Measurements from ENCODE around the gene FHAD1. TPM values are rescaled to one million over a fixed set of nuclear protein-coding genes. Genes with fewer than 3 reads are reported as not detected.

Gene FHAD1
- polyA plus RNA-seq, 2 donors, result 0.04 to 0.16 TPM

DNA sequence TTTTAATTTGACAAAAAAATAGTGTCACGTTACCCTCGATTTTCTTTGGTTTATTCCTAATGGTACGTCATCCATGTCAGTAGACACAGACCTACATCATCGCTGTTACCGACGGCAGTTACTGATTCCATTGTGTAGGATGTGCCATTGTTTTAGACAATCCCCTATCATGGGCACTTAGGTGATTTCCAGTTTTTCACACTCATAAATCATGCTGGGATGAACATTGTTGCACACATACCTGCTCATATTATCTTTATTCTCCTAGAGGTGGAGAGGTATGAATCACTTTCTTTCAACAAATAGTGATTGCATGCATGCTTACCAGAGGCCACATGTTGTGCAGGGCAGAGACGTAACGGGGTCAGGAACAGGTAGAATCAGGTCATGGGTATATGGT, 83.0 kb downstream of the FHAD1 start:
- Histone ChIP-seq H3K9me3 (ENCODE audit: control insufficient read depth in 2 of 2, insufficient read depth in 1 of 2, low read depth in 1 of 2, low read length in 1 of 2) (no peaks in the 10 kb centered on the region), H3K27ac (ENCODE audit: low read depth in 2 of 2, low read length in 1 of 2) (no peak overlapping the region)
- 67 to 78% methylated on average over 8 of the region's 8 CpGs for WGBS, 2 donors

DNA sequence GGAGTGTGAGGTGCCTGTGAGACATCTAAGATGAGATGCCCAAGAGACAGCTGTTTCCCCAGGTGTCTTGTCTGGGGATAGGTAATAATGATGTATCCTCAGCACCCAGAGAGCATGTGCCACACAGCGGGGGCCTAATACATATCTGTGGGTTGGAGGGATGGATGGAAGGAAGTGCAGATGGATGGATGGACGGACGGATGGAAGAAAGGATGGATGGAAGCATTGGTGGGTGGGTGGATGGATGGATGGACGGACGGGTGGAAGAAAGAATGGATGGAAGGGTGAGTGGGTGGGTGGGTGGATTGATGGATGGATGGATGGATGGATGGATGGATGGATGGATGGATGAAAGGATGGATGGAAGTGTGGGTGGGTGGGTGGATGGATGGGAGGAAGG, 84.2 kb downstream of the FHAD1 start:
- WGBS, 2 donors, result 96 to 98% methylated on average over 5 of the region's 5 CpGs
- H3K4me1 ChIP-seq (ENCODE audit: control insufficient read depth in 2 of 2, insufficient read depth in 2 of 2, low read length in 1 of 2), result peaks cover 2 to 4% of the 10 kb centered on the region in 2 donors

More for the DNA sequence above, 83.0 kb downstream of the FHAD1 start:
- Histone ChIP-seq H3K27me3 (ENCODE audit: control insufficient read depth in 1 of 2, insufficient read depth in 2 of 2, low read length in 2 of 2) (no peaks in the 10 kb centered on the region), H3K36me3 (ENCODE audit: control insufficient read depth in 2 of 2, insufficient read depth in 2 of 2, low read length in 1 of 2) (no peaks in the 10 kb centered on the region), H3K4me3 (ENCODE audit: low read depth in 1 of 2, low read length in 2 of 2) (no peak overlapping the region), H3K4me1 (ENCODE audit: control insufficient read depth in 2 of 2, insufficient read depth in 2 of 2, low read length in 1 of 2) (peaks cover 2 to 4% of the 10 kb centered on the region in 2 donors)

DNA sequence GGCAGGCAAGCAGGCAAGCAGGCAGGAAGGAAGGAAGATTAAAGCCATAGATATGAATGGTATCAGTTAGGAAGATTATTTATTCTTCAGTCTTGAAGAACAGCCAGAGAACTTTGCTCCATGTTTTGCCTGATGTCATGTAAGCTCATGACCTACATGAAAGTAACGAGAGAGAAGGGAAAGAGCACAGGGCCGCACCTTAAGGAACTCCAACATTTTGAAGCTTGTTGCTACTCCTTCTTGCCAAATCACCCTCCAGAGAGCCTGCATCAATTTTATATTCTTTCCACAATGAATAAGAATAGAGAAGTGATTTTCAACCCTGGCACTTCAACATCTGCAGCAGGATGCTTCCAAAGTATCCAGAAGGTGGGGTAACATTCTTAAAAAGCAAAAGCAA, 84.7 kb downstream of the FHAD1 start:
- Histone ChIP-seq H3K36me3 (ENCODE audit: control insufficient read depth in 2 of 2, insufficient read depth in 2 of 2, low read length in 1 of 2) (no peaks in the 10 kb centered on the region), H3K27me3 (ENCODE audit: control insufficient read depth in 1 of 2, insufficient read depth in 2 of 2, low read length in 2 of 2) (no peaks in the 10 kb centered on the region), H3K4me3 (ENCODE audit: low read depth in 1 of 2, low read length in 2 of 2) (no peak overlapping the region), H3K27ac (ENCODE audit: low read depth in 2 of 2, low read length in 1 of 2) (no peak overlapping the region), H3K9me3 (ENCODE audit: control insufficient read depth in 2 of 2, insufficient read depth in 1 of 2, low read depth in 1 of 2, low read length in 1 of 2) (no peaks in the 10 kb centered on the region), H3K4me1 (ENCODE audit: control insufficient read depth in 2 of 2, insufficient read depth in 2 of 2, low read length in 1 of 2) (peaks cover 2 to 4% of the 10 kb centered on the region in 2 donors)
- 78% methylated on average over 2 of the region's 2 CpGs for WGBS, 2 donors

More for the DNA sequence above, 84.2 kb downstream of the FHAD1 start:
- H3K9me3 ChIP-seq (ENCODE audit: control insufficient read depth in 2 of 2, insufficient read depth in 1 of 2, low read depth in 1 of 2, low read length in 1 of 2), result no peaks in the 10 kb centered on the region
- no peaks in the 10 kb centered on the region for H3K36me3 ChIP-seq (ENCODE audit: control insufficient read depth in 2 of 2, insufficient read depth in 2 of 2, low read length in 1 of 2)
- no peak overlapping the region for H3K4me3 ChIP-seq (ENCODE audit: low read depth in 1 of 2, low read length in 2 of 2)
- H3K27me3 ChIP-seq (ENCODE audit: control insufficient read depth in 1 of 2, insufficient read depth in 2 of 2, low read length in 2 of 2), result no peaks in the 10 kb centered on the region
- H3K27ac ChIP-seq (ENCODE audit: low read depth in 2 of 2, low read length in 1 of 2), result no peak overlapping the region

DNA sequence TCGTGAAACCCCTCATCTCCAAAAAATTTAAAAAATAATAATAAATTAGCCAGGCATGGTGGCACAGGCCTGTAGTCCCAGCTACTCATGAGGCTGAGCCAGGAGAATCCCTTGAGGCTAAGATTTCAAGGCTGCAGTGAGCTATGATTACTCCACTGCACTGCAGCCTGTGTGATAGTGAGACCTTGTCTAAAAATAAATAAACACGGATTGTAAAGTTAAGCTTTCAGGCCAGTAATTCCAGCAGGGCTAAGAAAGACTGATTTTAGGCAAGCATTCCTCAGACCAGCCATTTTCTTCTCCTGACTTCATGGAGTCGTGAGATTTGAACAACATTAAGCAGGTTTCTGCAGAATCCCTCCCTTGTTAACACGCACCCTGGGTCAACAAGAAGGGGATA, 85.5 kb downstream of the FHAD1 start:
- H3K9me3 ChIP-seq (ENCODE audit: control insufficient read depth in 2 of 2, insufficient read depth in 1 of 2, low read depth in 1 of 2, low read length in 1 of 2), result no peaks in the 10 kb centered on the region
- peaks cover 2 to 4% of the 10 kb centered on the region in 2 donors for H3K4me1 ChIP-seq (ENCODE audit: control insufficient read depth in 2 of 2, insufficient read depth in 2 of 2, low read length in 1 of 2)
- H3K4me3 ChIP-seq (ENCODE audit: low read depth in 1 of 2, low read length in 2 of 2), result no peak overlapping the region
- H3K36me3 ChIP-seq (ENCODE audit: control insufficient read depth in 2 of 2, insufficient read depth in 2 of 2, low read length in 1 of 2), result no peaks in the 10 kb centered on the region
- H3K27me3 ChIP-seq (ENCODE audit: control insufficient read depth in 1 of 2, insufficient read depth in 2 of 2, low read length in 2 of 2), result no peaks in the 10 kb centered on the region
- no peak overlapping the region for H3K27ac ChIP-seq (ENCODE audit: low read depth in 2 of 2, low read length in 1 of 2)
- WGBS, 2 donors, result 78 to 80% methylated on average over 4 of the region's 4 CpGs

DNA sequence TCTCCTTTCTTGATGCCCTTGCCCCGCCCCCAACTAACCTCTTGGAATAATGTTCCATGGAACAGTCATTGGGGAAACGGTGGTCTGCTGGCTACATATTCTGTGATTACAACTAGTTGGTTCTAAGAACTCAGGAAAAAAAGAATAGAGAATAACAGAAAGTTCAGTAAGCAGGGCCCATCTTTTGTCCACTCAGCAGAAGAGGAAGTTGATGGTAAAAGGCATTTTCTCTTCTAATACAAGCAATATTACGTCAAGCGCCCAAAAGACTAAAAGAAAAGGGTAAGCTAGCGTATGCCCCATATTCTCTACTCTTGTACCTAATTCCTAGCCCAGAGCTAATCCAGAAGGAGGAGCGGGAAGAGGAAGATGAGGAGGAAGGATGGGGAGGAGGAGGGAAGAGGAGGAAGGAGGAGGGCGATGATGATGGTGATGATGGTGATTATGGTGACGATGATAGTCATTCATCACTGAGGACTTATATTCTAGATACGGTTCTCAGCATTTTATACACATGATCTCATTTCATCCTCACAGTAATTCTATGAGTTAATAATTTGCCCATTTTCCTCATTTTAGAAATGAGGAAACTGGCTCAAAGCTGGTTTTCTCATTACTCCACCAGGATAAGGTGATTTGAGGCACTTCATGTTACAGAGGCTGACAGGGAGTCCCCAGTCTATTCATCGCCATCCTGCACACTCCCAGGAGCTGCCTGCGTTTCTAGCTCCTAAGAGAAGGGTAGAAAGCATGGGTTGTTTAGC, 86.1 kb downstream of the FHAD1 start:
- H3K4me1 ChIP-seq (ENCODE audit: control insufficient read depth in 2 of 2, insufficient read depth in 2 of 2, low read length in 1 of 2), result peaks cover 2 to 4% of the 10 kb centered on the region in 2 donors

DNA sequence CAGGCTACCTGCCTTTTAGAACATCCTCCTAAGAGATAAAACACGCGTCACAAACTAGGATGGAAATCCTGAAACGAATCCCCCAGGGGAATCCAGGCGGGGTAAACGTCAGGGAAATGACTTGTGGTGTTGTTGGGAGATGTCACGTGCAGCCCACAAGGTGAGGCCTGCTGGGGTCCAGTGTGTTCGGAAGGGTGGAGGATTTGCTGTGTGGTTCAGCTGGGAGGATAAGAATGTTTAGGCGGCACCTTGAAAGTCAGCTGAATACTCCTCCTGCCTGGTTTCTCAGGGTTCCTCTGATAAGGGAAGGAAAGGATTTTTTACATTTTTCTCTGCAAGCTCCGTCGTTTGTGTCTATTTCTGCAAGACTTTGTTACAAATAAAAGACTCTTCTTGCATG, 88.0 kb downstream of the FHAD1 start:
- Histone ChIP-seq H3K36me3 (ENCODE audit: control insufficient read depth in 2 of 2, insufficient read depth in 2 of 2, low read length in 1 of 2) (no peaks in the 10 kb centered on the region), H3K9me3 (ENCODE audit: control insufficient read depth in 2 of 2, insufficient read depth in 1 of 2, low read depth in 1 of 2, low read length in 1 of 2) (no peaks in the 10 kb centered on the region), H3K27me3 (ENCODE audit: control insufficient read depth in 1 of 2, insufficient read depth in 2 of 2, low read length in 2 of 2) (no peaks in the 10 kb centered on the region), H3K4me1 (ENCODE audit: control insufficient read depth in 2 of 2, insufficient read depth in 2 of 2, low read length in 1 of 2) (no peaks in the 10 kb centered on the region), H3K4me3 (ENCODE audit: low read depth in 1 of 2, low read length in 2 of 2) (no peak overlapping the region), H3K27ac (ENCODE audit: low read depth in 2 of 2, low read length in 1 of 2) (no peak overlapping the region)
- WGBS, 2 donors, result 87 to 92% methylated on average over 10 of the region's 10 CpGs

More for the DNA sequence above, 86.1 kb downstream of the FHAD1 start:
- Histone ChIP-seq H3K27ac (ENCODE audit: low read depth in 2 of 2, low read length in 1 of 2) (no peak overlapping the region), H3K27me3 (ENCODE audit: control insufficient read depth in 1 of 2, insufficient read depth in 2 of 2, low read length in 2 of 2) (no peaks in the 10 kb centered on the region), H3K4me3 (ENCODE audit: low read depth in 1 of 2, low read length in 2 of 2) (no peak overlapping the region), H3K9me3 (ENCODE audit: control insufficient read depth in 2 of 2, insufficient read depth in 1 of 2, low read depth in 1 of 2, low read length in 1 of 2) (no peaks in the 10 kb centered on the region), H3K36me3 (ENCODE audit: control insufficient read depth in 2 of 2, insufficient read depth in 2 of 2, low read length in 1 of 2) (no peaks in the 10 kb centered on the region)
- 92 to 94% methylated on average over 11 of the region's 11 CpGs for WGBS, 2 donors

DNA sequence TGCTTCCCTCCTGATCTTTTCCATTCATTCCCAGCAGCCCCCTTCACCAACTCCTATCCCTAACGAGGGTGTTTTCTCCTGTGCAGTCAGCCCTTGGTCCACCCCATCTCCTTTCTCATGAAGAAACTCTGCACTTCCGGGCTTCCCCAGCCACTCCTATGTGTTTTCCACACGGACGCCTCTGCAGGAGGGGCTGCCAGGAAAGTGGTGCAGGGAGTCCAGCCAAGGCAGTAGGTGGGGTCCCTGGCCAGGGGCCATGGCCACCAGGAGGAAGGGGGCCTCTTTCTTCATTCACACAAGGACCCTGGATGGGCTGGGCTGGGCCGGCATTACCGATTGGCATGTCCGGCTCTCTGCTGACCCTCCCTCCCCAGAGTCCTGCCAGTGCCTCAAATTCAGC, 89.8 kb downstream of the FHAD1 start:
- Histone ChIP-seq H3K9me3 (ENCODE audit: control insufficient read depth in 2 of 2, insufficient read depth in 1 of 2, low read depth in 1 of 2, low read length in 1 of 2) (no peaks in the 10 kb centered on the region), H3K27ac (ENCODE audit: low read depth in 2 of 2, low read length in 1 of 2) (no peak overlapping the region), H3K4me1 (ENCODE audit: control insufficient read depth in 2 of 2, insufficient read depth in 2 of 2, low read length in 1 of 2) (no peaks in the 10 kb centered on the region), H3K4me3 (ENCODE audit: low read depth in 1 of 2, low read length in 2 of 2) (no peak overlapping the region), H3K36me3 (ENCODE audit: control insufficient read depth in 2 of 2, insufficient read depth in 2 of 2, low read length in 1 of 2) (no peaks in the 10 kb centered on the region), H3K27me3 (ENCODE audit: control insufficient read depth in 1 of 2, insufficient read depth in 2 of 2, low read length in 2 of 2) (no peaks in the 10 kb centered on the region)
- WGBS, 2 donors, result 63 to 66% methylated on average over 7 of the region's 7 CpGs

DNA sequence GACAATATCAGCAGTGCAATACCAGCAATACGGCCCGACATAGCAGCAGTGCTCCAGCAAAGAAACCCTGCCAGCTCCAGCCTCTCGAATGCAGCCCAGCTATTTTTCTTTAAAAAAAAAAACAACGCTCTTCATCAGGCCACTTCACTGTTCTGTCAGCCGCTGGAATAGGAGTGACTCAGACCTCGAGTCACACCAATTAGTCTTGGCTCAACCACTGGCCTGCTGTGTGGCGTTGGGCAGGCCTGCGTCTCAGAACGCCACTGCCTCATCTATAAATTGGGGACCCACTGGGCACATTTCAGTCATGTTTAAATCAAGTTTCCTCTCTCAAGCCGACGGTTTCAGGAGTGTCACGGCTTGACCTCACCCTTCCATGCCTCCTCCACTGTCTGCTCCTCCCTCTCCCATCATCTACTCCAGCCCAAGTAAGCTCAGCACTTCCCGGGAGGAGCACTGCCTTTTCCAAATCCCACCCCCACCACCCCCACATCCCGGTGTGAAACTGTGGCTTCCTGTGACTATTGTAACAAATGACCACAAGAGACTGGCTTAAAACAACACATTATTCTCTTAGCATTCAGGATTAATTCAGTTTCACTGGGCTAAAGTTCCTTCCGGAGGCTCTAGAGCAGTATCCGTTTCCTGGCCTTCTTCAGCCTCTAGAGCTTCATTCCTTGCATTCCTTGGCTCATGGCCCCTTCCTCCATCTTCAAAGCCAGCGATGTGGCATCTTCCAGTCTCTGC, 90.8 kb downstream of the FHAD1 start:
- no peaks in the 10 kb centered on the region for H3K4me1 ChIP-seq (ENCODE audit: control insufficient read depth in 2 of 2, insufficient read depth in 2 of 2, low read length in 1 of 2)
- 49 to 62% methylated on average over 17 of the region's 17 CpGs for WGBS, 2 donors

DNA sequence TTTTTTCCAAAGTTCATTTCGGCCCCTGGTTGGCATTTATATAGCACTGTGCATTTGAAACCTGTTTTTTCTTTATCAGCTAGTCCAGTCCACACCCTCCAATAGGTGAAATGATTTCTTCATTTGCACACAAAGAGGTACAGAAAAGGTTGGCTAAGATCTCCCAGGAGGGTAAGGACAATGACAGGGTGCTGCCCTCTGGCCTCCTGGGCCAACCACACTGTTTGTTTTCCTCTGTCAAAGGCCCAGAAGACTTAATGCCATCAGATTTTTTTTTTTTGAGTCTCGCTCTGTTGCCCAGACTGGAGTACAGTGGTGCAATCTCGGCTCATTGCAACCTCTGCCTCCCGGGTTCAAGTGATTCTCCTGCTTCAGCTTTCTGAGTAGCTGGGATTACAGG, 92.5 kb downstream of the FHAD1 start:
- Histone ChIP-seq H3K4me3 (ENCODE audit: low read depth in 1 of 2, low read length in 2 of 2) (no peak overlapping the region), H3K9me3 (ENCODE audit: control insufficient read depth in 2 of 2, insufficient read depth in 1 of 2, low read depth in 1 of 2, low read length in 1 of 2) (no peaks in the 10 kb centered on the region), H3K27me3 (ENCODE audit: control insufficient read depth in 1 of 2, insufficient read depth in 2 of 2, low read length in 2 of 2) (no peaks in the 10 kb centered on the region), H3K4me1 (ENCODE audit: control insufficient read depth in 2 of 2, insufficient read depth in 2 of 2, low read length in 1 of 2) (no peaks in the 10 kb centered on the region), H3K36me3 (ENCODE audit: control insufficient read depth in 2 of 2, insufficient read depth in 2 of 2, low read length in 1 of 2) (no peaks in the 10 kb centered on the region), H3K27ac (ENCODE audit: low read depth in 2 of 2, low read length in 1 of 2) (no peak overlapping the region)
- 88 to 92% methylated on average over 4 of the region's 4 CpGs for WGBS, 2 donors

More for the DNA sequence above, 90.8 kb downstream of the FHAD1 start:
- Histone ChIP-seq H3K9me3 (ENCODE audit: control insufficient read depth in 2 of 2, insufficient read depth in 1 of 2, low read depth in 1 of 2, low read length in 1 of 2) (no peaks in the 10 kb centered on the region), H3K36me3 (ENCODE audit: control insufficient read depth in 2 of 2, insufficient read depth in 2 of 2, low read length in 1 of 2) (no peaks in the 10 kb centered on the region), H3K27me3 (ENCODE audit: control insufficient read depth in 1 of 2, insufficient read depth in 2 of 2, low read length in 2 of 2) (no peaks in the 10 kb centered on the region), H3K4me3 (ENCODE audit: low read depth in 1 of 2, low read length in 2 of 2) (no peak overlapping the region), H3K27ac (ENCODE audit: low read depth in 2 of 2, low read length in 1 of 2) (no peak overlapping the region)

All from esophagus (tissue), 2 donors.